ENCODE results near the gene SMOC2.

Gene SMOC2

DNA sequence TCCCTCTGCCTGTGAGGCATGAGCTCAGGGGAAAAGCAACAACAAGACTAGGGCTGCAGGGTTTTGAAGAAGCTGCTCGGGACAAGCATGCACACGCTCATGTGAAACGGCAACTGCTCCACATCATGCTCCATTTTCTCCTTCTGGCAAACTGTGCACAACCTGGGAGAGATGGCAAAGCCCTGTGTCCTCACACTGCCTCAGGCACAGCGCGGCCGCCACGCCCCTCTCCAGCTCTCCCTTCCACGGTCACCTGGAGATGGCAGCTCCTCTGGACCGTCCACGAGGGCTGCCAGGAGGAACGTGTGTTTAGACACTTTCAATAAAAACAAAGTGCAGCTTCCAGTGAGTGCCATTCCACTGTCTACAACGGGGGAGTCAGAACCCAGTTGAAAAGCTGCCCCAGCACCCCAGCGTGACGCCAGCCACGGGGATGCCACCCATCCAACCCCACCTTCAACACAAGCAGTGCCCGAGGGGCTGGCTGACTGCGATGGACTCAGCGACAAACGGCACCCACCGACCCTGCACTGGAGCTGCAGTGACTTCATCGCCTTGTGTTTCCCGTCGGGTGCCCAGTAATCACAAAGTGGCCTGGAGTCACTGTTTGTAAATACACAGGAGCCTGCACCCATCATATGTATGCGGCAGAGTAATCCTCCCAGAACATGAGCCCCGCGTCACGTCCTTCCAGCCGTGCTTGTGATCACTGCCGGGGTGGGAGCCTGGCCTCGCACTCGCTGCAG, 16.1 kb downstream of the SMOC2 start:
- no peaks in the 10 kb centered on the region for H3K9me3 ChIP-seq (ENCODE audit: low read depth, low read length)
- TF ChIP-seq EZH2 (IDR thresholded peaks at IDR 0.05) (no peak), POLR2AphosphoS5 (IDR thresholded peaks at IDR 0.05; ENCODE audit: borderline replicate concordance, low read depth, low read length) (no peak), FOXP2 (optimal IDR thresholded peaks at IDR 0.05; ENCODE audit: control extremely low read depth, extremely low read length, insufficient read depth) (no peak)
- no peak for DNase-seq (ENCODE audit: low read depth, low spot score)

DNA sequence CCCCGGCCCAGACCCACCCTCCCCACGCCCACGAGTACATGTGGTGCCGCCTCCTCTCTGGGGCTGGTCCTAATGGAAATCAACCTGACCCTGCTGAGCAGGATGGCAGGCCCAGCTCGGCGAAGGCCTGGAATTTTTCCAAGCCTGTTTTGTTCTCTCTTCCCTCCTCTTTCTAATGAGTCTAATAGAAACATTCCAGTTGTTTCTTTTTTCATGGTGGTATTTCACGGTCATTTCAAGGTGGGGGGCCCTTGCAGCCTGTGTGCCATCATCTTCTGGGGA, 16.6 kb downstream of the SMOC2 start:
- Histone ChIP-seq H3K27ac (no peak overlapping the region), H3K36me3 (ENCODE audit: insufficient read depth, low read length) (no peaks in the 10 kb centered on the region), H3K9me3 (ENCODE audit: low read depth, low read length) (no peaks in the 10 kb centered on the region), H3K9ac (ENCODE audit: insufficient read length) (no peak overlapping the region), H3K4me3 (no peak overlapping the region)
- TF ChIP-seq POLR2AphosphoS5 (IDR thresholded peaks at IDR 0.05; ENCODE audit: borderline replicate concordance, low read depth, low read length) (no peak), FOXP2 (optimal IDR thresholded peaks at IDR 0.05; ENCODE audit: control extremely low read depth, extremely low read length, insufficient read depth) (no peak), EZH2 (IDR thresholded peaks at IDR 0.05) (no peak)
- no peak for DNase-seq (ENCODE audit: low read depth, low spot score)

More for the DNA sequence above, 16.1 kb downstream of the SMOC2 start:
- no peak overlapping the region for H3K4me3 ChIP-seq
- no peak overlapping the region for H3K9ac ChIP-seq (ENCODE audit: insufficient read length)
- H3K27ac ChIP-seq = no peak overlapping the region
- H3K36me3 ChIP-seq (ENCODE audit: insufficient read depth, low read length) = no peaks in the 10 kb centered on the region

- H3K36me3 ChIP-seq (ENCODE audit: insufficient read depth, low read length) = no peaks in the 10 kb centered on the region
These were observed 17.1 kb downstream of the SMOC2 start for GRCh38 chr6:168458101-168458500.

GRCh38 chr6:168459572-168459971, 18.6 kb downstream of the SMOC2 start:
- Histone ChIP-seq H3K36me3 (ENCODE audit: insufficient read depth, low read length) (no peaks in the 10 kb centered on the region), H3K4me3 (no peak overlapping the region), H3K9me3 (ENCODE audit: low read depth, low read length) (no peaks in the 10 kb centered on the region), H3K27ac (no peak overlapping the region), H3K9ac (ENCODE audit: insufficient read length) (no peak overlapping the region)
- TF ChIP-seq FOXP2 (optimal IDR thresholded peaks at IDR 0.05; ENCODE audit: control extremely low read depth, extremely low read length, insufficient read depth) (no peak), POLR2AphosphoS5 (IDR thresholded peaks at IDR 0.05; ENCODE audit: borderline replicate concordance, low read depth, low read length) (no peak), EZH2 (IDR thresholded peaks at IDR 0.05) (no peak)
- no peak for DNase-seq (ENCODE audit: low read depth, low spot score)

More at GRCh38 chr6:168458101-168458500, 17.1 kb downstream of the SMOC2 start:
- no peak overlapping the region for H3K9ac ChIP-seq (ENCODE audit: insufficient read length)
- no peak overlapping the region for H3K4me3 ChIP-seq
- TF ChIP-seq FOXP2 (optimal IDR thresholded peaks at IDR 0.05; ENCODE audit: control extremely low read depth, extremely low read length, insufficient read depth) (no peak), POLR2AphosphoS5 (IDR thresholded peaks at IDR 0.05; ENCODE audit: borderline replicate concordance, low read depth, low read length) (no peak), EZH2 (IDR thresholded peaks at IDR 0.05) (no peak)
- DNase-seq (ENCODE audit: low read depth, low spot score) = no peak
- H3K9me3 ChIP-seq (ENCODE audit: low read depth, low read length) = no peaks in the 10 kb centered on the region
- H3K27ac ChIP-seq = no peak overlapping the region

DNA sequence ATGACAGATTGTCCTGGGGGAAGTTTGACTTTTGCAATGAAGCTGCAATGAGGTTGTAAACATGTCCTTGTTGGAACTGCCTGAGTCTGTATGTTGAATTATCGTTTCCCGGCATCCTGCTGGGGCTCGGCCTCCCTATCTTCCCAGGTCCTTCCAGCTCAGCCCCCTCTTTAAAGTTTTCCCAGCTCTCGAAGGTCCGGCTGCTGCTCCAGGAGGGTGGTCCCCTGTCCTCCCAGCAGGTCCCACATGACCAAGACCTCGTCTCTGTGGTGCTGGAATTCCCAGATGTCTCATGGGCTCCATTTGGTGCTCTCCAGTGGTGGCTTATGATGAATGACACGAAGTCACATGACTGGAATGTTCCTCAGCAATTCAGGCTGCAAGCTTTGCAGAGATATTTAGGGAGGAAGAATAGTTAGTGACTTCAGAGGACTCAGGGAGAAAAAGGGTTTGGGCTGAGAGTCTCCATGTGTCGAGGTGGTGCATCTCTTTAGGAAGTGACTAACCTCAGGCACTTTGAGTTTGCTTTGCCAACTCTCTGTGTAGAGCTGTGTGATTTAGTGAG, 21.4 kb downstream of the SMOC2 start:
- no peaks in the 10 kb centered on the region for H3K36me3 ChIP-seq (ENCODE audit: insufficient read depth, low read length)
- H3K27ac ChIP-seq = no peak overlapping the region
- no peak overlapping the region for H3K9ac ChIP-seq (ENCODE audit: insufficient read length)
- H3K4me3 ChIP-seq = no peak overlapping the region
- TF ChIP-seq EZH2 (IDR thresholded peaks at IDR 0.05) (no peak), POLR2AphosphoS5 (IDR thresholded peaks at IDR 0.05; ENCODE audit: borderline replicate concordance, low read depth, low read length) (no peak), FOXP2 (optimal IDR thresholded peaks at IDR 0.05; ENCODE audit: control extremely low read depth, extremely low read length, insufficient read depth) (no peak)
- H3K9me3 ChIP-seq (ENCODE audit: low read depth, low read length) = no peaks in the 10 kb centered on the region
- no peak for DNase-seq (ENCODE audit: low read depth, low spot score)

DNA sequence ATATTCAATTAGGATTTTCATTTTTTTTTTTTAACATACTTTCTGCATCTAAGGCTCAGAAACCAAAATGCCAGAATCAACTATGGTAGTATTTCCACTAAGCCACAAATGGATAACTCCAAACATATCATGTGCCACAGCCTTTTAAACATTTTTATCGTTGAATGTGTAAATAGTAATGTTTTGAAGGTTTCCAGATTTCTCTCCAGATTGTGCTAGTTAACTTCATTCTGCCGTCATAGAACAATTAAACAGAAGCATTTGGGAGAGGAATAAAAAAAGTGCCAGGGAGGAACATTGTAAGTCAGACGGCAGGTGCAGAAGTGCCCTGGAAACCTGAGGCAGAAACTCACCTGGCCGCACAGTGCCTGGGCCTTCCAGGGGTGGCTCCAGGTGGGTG, 23.6 kb downstream of the SMOC2 start:
- TF ChIP-seq POLR2AphosphoS5 (IDR thresholded peaks at IDR 0.05; ENCODE audit: borderline replicate concordance, low read depth, low read length) (no peak), FOXP2 (optimal IDR thresholded peaks at IDR 0.05; ENCODE audit: control extremely low read depth, extremely low read length, insufficient read depth) (no peak), EZH2 (IDR thresholded peaks at IDR 0.05) (no peak)
- no peak overlapping the region for H3K27ac ChIP-seq
- H3K36me3 ChIP-seq (ENCODE audit: insufficient read depth, low read length) = no peaks in the 10 kb centered on the region
- DNase-seq (ENCODE audit: low read depth, low spot score) = no peak
- H3K4me3 ChIP-seq = no peak overlapping the region
- no peak overlapping the region for H3K9ac ChIP-seq (ENCODE audit: insufficient read length)
- H3K9me3 ChIP-seq (ENCODE audit: low read depth, low read length) = no peaks in the 10 kb centered on the region

- H3K9ac ChIP-seq (ENCODE audit: insufficient read length) = no peak overlapping the region
- no peak overlapping the region for H3K4me3 ChIP-seq
- H3K9me3 ChIP-seq (ENCODE audit: low read depth, low read length) = no peaks in the 10 kb centered on the region
- no peak for TF ChIP-seq EZH2 (IDR thresholded peaks at IDR 0.05)
- no peak for TF ChIP-seq FOXP2 (optimal IDR thresholded peaks at IDR 0.05; ENCODE audit: control extremely low read depth, extremely low read length, insufficient read depth)
- TF ChIP-seq POLR2AphosphoS5 (IDR thresholded peaks at IDR 0.05; ENCODE audit: borderline replicate concordance, low read depth, low read length) = no peak
- DNase-seq (ENCODE audit: low read depth, low spot score) = no peak
- no peak overlapping the region for H3K27ac ChIP-seq
- no peaks in the 10 kb centered on the region for H3K36me3 ChIP-seq (ENCODE audit: insufficient read depth, low read length)
These were observed 27.1 kb downstream of the SMOC2 start for GRCh38 chr6:168468045-168468444.

DNA sequence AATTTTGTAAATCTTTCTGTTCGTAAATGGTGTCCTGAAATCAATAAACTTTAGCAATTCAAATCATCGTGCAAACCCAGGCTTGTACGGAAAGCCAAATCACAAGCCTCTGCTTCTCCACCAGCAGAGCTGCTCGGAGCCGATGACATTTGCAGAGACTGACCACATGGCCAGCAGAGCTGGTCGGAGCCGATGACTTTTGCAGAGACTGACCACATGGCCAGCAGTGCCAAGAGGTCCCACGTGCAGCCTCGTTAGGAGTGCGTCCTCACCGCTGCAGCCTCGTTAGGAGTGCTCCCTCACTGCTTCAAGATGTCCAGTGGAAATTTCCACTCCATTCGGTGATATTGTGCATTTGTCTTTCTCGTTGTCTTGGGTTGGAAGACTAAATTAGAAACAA, 28.5 kb downstream of the SMOC2 start:
- Histone ChIP-seq H3K9ac (ENCODE audit: insufficient read length) (no peak overlapping the region), H3K36me3 (ENCODE audit: insufficient read depth, low read length) (no peaks in the 10 kb centered on the region), H3K4me3 (no peak overlapping the region), H3K27ac (no peak overlapping the region), H3K9me3 (ENCODE audit: low read depth, low read length) (no peaks in the 10 kb centered on the region)
- TF ChIP-seq POLR2AphosphoS5 (IDR thresholded peaks at IDR 0.05; ENCODE audit: borderline replicate concordance, low read depth, low read length) (no peak), EZH2 (IDR thresholded peaks at IDR 0.05) (no peak), FOXP2 (optimal IDR thresholded peaks at IDR 0.05; ENCODE audit: control extremely low read depth, extremely low read length, insufficient read depth) (no peak)
- no peak for DNase-seq (ENCODE audit: low read depth, low spot score)
